ENCODE results near the gene ATXN8OS. TPM values are rescaled to one million over a fixed set of nuclear protein-coding genes. Genes with fewer than 3 reads are reported as not detected.

Gene ATXN8OS
- total RNA-seq = not detected in 2 replicates

GRCh38 chr13:70107498-70108281 is at the start of gene ATXN8OS:
TSS of gene ATXN8OS (plus strand) at chr13:70107826.

GRCh38 chr13:70108356-70109105 is 905 bp downstream of the ATXN8OS start, which contains the start of gene KLHL1:
TSS of gene KLHL1 (minus strand) at chr13:70108452. CDS start at chr13:70107699, 753 bp downstream.

Other genes starting within 250 kb of the ATXN8OS start
- not detected in 2 replicates for gene KLHL1, start 626 bp downstream of the ATXN8OS start, total RNA-seq

Measured in uterine smooth muscle cell (primary cell).